AG09319 (cell line): ENCODE data around the gene SCARB1.

Experiments used
- DNase-seq: peaks from one replicate; pipeline ENCODE4 v3.0.0-alpha.2; 2010; ENCODE audit warnings: low read depth; ENCODE audit errors: extremely low read depth
- CTCF ChIP-seq: IDR thresholded peaks from 2 replicates; pipeline ENCODE4 v1.5.1; 2011; ENCODE audit warnings: low read depth, mild to moderate bottlenecking, inconsistent platforms, low read length, moderate library complexity

The SCARB1 gene

GRCh38 chr12:124752437-124753227 is 111.0 kb downstream of the SCARB1 start:
- no peak for DNase-seq

GRCh38 chr12:124751654-124752355 is 111.9 kb downstream of the SCARB1 start:
- no peak for DNase-seq
- TF ChIP-seq CTCF, result no peak

More at GRCh38 chr12:124752437-124753227, 111.0 kb downstream of the SCARB1 start:
- TF ChIP-seq CTCF, result no peak

GRCh38 chr12:124750787-124751471 is 112.7 kb downstream of the SCARB1 start:
- TF ChIP-seq CTCF, result peak; percentile 7
- DNase-seq, result no peak

- no peak for DNase-seq
- TF ChIP-seq CTCF, result no peak
These were observed 113.5 kb downstream of the SCARB1 start for GRCh38 chr12:124750149-124750656.

- TF ChIP-seq CTCF, result no peak
- no peak for DNase-seq
These were observed 113.9 kb downstream of the SCARB1 start for GRCh38 chr12:124749725-124750124.

GRCh38 chr12:124747426-124748161 is 116.1 kb downstream of the SCARB1 start:
- TF ChIP-seq CTCF, result no peak
- no peak for DNase-seq
